AG09309 (cell line): ENCODE results near the gene APBB1.
A peak's percentile ranks its signal among the peaks of the same experiment; 100 is the strongest.
"Not testable (repeated sequence)": the region's sequence is repeated elsewhere in the genome, so short reads cannot be mapped to it uniquely, and the experiment has no call there.

ENCODE experiments used
- DNase-seq: peaks from one replicate; pipeline ENCODE4 v3.0.0-alpha.2; 2010; ENCODE audit warnings: low read depth
- H3K4me3 ChIP-seq: 2 replicates; pipeline ENCODE4 v1.5.1; 2011; ENCODE audit warnings: mild to moderate bottlenecking, low read depth, low read length, moderate library complexity; ENCODE audit not compliant: control insufficient read depth
- TF ChIP-seq, protein P1 (sequence below): IDR thresholded peaks from 2 replicates; pipeline ENCODE4 v1.5.1; 2011; ENCODE audit warnings: mild to moderate bottlenecking, low read depth, low read length, inconsistent platforms; ENCODE audit not compliant: insufficient read depth, control insufficient read depth; ENCODE audit errors: missing control alignments

APBB1 gene

DNA sequence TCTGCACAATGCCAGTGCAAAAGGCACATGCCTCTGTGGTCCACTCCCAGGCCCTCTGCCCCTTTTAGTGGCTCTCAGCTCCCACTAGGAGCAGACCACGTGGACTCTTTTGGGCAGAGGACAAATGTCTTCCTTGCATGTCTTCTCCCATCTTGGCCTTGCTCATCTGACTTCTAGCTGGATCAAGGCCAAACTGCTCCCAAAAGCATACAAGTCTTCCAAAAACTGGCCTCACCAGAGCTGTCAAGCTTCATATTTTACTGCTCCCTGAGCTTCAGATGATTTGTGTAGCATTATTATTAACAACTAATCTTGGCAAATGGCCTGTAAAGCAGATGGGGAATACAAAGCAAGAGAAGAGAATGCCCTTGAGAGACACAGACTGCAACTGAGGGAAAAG lies 21.7 kb downstream of the APBB1 start:
- no peak overlapping the region for H3K4me3 ChIP-seq
- DNase-seq: no peak
- TF ChIP-seq, protein P1, sequence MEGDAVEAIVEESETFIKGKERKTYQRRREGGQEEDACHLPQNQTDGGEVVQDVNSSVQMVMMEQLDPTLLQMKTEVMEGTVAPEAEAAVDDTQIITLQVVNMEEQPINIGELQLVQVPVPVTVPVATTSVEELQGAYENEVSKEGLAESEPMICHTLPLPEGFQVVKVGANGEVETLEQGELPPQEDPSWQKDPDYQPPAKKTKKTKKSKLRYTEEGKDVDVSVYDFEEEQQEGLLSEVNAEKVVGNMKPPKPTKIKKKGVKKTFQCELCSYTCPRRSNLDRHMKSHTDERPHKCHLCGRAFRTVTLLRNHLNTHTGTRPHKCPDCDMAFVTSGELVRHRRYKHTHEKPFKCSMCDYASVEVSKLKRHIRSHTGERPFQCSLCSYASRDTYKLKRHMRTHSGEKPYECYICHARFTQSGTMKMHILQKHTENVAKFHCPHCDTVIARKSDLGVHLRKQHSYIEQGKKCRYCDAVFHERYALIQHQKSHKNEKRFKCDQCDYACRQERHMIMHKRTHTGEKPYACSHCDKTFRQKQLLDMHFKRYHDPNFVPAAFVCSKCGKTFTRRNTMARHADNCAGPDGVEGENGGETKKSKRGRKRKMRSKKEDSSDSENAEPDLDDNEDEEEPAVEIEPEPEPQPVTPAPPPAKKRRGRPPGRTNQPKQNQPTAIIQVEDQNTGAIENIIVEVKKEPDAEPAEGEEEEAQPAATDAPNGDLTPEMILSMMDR: no peak

DNA sequence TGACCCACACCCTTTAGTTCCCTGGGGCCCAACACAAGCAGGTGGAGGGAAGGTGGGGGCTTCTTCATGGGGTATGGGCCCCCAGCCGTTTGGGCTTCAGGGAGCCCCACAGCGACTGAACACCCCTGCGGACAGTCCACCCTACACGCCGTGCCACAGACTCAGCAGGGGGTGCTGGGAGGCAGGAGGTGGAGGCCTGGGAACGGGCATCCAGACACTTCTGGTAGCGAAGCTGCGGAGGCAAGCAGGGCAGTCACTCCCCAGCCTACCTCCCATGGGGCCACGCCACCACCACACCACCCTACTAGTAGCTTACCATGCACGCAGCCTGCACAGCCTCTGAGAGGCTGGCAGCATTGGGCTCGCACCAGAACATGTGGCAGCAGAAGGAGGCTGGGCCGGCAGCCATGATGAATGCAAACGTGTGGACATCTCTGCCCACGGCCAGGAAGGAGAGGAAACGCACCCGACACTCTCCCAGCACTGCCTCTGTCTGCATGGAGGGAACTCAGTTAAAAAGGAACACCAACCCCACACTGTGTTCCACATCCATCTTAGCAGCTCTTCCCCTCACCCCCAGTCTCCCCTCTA lies 23.3 kb downstream of the APBB1 start:
- TF ChIP-seq, protein P1: no peak
- DNase-seq: no peak
- H3K4me3 ChIP-seq: no peak overlapping the region

DNA sequence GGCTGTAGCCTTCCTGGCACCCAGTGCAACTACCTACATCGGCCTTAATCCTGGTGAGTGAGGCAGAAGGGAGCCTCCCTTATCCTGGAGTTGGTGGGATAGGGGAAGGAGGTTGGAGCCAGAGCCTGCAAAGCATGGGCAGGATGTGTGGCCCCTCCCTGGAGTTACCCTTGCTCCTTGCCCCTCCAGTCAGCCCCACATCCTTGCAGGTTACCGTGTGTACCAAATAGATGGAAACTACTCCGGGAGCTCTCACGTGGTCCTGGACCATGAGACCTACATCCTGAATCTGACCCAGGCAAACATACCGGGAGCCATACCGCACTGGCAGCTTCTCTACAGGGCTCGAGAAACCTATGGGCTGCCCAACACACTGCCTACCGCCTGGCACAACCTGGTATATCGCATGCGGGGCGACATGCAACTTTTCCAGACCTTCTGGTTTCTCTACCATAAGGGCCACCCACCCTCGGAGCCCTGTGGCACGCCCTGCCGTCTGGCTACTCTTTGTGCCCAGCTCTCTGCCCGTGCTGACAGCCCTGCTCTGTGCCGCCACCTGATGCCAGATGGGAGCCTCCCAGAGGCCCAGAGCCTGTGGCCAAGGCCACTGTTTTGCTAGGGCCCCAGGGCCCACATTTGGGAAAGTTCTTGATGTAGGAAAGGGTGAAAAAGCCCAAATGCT lies 24.8 kb downstream of the APBB1 start:
- no peak for DNase-seq
- H3K4me3 ChIP-seq: no peak overlapping the region
- TF ChIP-seq, protein P1: no peak

DNA sequence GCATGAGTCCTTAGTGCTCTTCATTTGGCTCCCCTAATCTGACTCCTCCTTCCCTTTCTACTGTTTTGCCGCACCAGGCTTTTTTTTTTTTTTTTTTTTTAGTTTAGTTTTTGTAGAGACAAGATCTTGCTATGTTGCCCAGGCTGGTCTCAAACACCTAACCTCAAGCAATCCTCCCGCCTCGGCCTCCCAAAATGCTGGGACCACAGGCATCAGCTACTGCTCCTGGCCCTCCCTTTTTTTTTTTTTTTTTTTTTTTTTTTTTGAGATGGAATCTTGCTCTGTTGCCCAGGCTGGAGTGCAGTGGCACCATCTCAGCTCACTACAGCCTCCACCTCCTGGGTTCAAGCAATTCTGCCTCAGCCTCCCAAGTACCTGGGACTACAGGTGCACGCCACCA lies 26.6 kb downstream of the APBB1 start:
- not testable (repeated sequence) for H3K4me3 ChIP-seq, DNase-seq

DNA sequence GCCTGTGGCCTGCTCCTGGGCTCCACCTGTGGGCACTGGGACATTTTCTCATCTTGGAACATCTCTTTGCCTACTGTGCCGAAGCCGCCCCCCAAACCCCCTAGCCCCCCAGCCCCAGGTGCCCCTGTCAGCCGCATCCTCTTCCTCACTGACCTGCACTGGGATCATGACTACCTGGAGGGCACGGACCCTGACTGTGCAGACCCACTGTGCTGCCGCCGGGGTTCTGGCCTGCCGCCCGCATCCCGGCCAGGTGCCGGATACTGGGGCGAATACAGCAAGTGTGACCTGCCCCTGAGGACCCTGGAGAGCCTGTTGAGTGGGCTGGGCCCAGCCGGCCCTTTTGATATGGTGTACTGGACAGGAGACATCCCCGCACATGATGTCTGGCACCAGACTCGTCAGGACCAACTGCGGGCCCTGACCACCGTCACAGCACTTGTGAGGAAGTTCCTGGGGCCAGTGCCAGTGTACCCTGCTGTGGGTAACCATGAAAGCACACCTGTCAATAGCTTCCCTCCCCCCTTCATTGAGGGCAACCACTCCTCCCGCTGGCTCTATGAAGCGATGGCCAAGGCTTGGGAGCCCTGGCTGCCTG lies 27.3 kb downstream of the APBB1 start:
- TF ChIP-seq, protein P1: no peak
- no peak overlapping the region; the same call in 1 of the 2 replicates for H3K4me3 ChIP-seq

DNA sequence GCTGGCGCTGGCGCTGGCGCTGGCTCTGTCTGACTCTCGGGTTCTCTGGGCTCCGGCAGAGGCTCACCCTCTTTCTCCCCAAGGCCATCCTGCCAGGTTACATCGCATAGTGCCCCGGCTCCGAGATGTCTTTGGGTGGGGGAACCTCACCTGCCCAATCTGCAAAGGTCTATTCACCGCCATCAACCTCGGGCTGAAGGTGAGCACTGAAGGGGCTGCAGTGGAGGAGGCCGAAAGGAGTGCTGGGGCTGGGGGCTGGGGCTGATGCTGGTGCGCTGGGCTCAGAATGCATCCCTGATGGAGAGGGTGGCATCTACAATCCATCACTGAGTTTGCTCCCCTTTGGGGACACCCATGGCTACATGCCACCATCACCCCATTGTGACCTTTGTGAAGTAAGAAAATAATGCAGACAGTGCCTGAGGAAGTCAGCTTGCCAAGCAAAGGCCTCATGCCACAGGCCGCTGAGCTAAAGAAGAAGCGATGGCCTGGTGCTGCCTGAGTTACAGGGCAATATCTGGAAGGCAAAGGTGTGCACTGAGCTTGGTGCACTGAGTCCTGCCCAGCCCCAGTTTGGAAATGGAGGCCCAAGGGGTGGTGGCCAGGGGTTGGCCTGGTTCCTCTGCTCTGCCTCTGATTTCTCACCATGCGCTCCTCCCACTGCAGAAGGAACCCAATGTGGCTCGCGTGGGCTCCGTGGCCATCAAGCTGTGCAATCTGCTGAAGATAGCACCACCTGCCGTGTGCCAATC lies 28.0 kb downstream of the APBB1 start:
- DNase-seq: no peak
- TF ChIP-seq, protein P1: no peak
- peak overlapping the region; percentile 76 for H3K4me3 ChIP-seq

More for the DNA sequence above, 27.3 kb downstream of the APBB1 start:
- no peak for DNase-seq
